GM15510 (cell line): ENCODE results near the gene WARS2.

Experiments used
- POLR2A ChIP-seq: IDR thresholded peaks from 3 replicates; pipeline ENCODE4 v1.6.1; 2011; ENCODE audit warnings: borderline replicate concordance; ENCODE audit not compliant: insufficient read length; ENCODE audit errors: extremely low read depth

WARS2 gene

GRCh38 chr1:118988186-118989005 is 152.1 kb downstream of the WARS2 start, which contains the start of gene TBX15:
Gene TBX15, minus strand, starts transcription at chr1:118988343. Its CDS starts 548 bp downstream, at chr1:118987795.
- TF ChIP-seq POLR2A: no peak

DNA sequence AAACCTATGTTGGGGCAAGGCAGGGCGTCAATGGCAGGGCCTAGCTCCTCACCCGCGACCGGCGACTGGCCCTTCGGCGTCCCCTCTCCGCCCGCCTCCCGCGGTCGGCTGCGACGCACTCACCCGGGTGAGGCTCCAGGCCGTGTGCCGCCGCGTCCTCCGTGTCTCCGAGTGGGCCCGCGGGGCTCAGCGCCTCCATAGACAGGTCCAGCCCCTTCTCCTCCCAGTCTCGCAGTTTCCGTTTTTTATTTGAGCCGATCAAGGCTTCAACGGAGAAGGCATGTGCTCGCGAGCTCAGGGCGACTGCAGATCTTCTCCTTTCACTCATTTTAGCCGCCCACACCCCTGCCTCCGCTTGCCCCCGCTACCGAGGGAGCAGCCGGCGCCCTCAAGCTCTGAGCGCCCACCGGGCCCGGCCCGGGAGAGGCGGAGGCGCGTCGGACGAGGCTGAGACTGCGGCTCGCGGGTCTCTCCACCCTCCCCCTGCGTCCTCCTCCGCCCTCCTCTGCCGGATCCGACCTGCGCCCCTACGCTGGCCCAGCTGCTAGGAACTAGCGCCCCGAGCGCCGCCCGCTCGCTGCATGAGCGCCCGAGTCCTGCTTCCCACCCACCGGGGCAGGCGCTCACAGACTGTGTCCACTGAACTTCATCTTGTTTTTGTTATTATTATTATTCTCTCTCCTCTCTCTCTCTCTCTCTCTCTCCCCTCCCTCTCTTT is 152.8 kb downstream of the WARS2 start:
- peak; percentile 15 for TF ChIP-seq POLR2A

DNA sequence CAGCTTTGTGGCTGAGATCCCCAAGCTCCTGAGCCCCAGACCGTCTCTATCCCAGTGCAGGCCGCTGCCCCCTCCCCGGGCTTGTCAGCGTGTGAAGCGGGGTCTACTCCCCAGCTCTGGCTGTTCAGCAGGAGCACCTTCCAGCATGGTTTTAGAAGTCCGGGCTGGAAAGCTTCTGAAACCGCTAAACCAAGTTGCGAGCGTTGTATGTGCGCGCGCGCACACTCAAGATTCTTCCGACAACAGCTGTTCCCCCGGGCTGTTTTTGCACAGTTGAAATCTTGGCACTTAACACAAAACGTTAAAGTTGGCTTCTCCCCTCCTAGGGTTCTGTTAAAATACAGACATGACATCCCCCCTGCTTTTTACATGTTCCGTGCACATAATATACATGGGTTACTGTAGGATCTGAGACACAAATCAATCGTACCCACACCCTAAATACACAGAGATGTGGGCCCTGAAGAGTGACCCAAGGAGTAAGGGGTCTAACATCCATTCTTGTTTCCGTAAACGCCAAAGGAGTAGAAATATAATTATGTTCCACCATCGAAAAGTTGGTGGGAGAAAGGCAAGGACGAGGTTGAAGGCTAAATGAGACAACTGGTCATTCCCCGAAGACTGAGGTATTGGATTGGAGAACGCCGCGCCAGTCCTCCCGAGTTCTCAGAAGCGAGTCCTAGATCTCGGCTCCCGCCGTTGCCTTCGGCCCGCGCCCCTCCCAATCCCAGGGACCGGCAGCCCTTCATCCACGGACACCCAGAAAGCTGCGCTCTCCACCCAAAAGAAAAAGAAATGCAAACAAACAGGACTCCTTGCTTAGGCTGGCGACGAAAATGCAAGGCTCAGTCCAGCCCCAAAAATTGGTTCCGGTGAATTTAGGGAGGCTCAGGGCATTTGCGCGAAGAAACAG is 153.6 kb downstream of the WARS2 start:
- TF ChIP-seq POLR2A: no peak

DNA sequence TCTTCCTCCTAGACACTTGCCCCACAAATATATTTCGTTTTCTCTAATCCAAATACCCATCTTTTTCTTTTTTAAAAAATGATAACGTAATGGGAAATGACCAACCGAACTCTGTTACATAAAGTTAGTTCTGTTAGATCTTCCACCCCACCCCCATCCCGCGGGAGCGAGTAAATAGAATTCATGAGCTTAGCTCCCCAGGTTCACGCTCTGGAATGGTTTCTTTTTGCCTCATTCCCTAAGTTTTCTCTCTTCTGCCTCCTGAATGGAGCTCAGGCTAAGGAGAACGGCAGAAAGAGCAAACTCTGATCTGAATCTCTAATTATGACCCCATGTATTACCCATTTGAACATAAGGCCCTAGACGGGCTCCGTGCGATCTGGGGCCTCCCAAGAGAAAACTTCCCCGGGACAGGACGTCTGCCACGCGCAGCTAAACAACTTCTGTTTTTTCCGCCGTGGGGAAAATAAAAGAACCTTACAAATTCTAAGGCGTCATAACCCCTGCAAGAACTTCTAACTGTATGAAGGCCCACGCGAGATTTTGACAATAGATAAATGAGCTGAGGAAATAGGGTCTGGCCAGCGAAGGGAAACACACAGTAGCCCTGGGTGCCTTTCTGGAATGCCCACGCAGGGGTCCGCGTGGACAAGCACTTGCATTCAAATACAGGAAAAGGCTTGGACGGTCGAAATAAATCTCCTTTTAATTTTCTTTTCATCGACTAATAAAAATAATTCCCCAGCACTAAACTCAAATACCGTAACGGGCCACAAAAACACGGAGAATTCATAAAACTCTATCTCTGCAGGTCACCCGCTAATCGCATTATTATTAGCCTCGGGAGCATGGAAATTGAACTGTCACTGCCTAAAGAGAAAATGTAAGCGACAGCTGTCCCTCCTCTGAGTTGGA is 154.6 kb downstream of the WARS2 start:
- TF ChIP-seq POLR2A: no peak

GRCh38 chr1:118984722-118985639 is 155.5 kb downstream of the WARS2 start:
- TF ChIP-seq POLR2A: no peak

- TF ChIP-seq POLR2A: no peak
Observed at GRCh38 chr1:118984086-118984721, 156.2 kb downstream of the WARS2 start.

DNA sequence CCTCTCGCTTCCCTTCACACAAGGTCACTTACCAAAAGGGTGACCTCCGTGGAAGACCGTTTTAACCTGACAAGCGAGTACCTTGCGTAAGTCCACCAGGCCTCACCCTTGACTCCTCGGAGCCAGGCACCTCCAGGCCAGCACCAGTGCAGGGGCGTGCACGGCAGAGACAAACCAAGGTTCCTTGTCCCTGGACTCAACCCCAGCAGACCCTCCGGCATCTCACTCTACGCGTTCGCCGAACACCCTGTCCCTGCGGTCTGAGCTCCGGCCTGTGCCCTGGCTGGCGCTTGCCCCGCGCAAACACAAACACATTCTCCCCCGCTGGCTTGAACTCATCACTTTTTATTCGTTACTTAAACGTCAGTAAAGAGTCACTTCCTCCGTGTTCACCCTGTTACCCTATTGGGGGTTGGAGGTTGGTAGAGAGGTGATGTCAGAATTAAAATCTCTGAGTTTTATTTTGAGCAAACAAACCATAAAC is 156.9 kb downstream of the WARS2 start:
- no peak for TF ChIP-seq POLR2A

DNA sequence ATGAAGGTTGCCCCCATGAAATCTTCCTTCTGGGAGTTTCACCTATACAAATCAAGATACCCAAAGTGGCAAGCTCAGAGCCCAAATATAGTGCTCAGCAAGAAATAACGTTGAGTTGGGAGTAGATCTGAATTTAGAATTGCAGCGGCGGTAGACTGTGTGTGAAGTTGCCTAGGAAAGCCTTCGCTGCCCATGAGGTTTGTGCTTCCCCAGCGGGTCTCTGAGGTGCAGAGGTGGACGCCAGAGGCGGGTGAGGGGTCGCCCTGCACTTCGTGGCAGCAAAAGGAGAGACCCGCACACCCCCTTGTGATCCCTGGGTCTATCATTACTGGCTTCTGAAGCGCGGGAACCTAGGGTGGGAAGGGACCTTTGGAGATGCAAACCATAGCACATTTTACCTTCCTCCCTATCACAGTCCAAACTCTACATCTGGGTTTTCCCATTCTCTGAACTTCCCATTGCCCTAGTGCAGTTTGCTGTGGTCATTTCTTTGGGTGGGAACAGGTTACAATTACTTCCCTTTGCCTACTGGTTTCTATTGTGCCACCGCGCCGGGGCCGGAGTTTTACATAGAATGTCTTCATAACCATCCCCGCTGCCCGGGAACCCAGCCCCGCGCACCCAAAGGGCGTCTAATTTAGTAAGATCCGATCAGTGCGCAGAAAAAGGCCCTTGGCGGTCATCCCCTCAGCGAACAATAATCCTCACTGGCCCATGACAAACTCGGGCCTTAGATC is 157.5 kb downstream of the WARS2 start:
- TF ChIP-seq POLR2A: no peak

DNA sequence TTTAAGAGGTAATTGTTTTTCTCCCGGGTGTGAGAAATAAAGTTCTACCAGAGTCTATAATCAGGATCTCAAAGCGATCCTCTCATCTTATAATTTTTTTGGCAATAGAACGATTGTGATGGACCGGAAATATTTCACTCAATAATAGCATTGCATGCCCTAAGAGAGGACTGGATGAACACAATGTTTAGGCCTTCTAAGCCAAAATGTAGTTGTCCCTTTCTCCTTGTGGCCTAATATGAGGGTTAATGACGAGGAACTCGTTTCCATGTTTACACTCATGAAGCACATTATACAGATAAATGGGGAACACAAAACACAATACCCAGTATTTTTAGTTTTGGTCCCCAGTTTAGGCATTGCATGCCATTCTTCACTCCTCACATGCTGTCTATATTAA is 158.2 kb downstream of the WARS2 start:
- no peak for TF ChIP-seq POLR2A

GRCh38 chr1:118981436-118981835 is 159.0 kb downstream of the WARS2 start:
- no peak for TF ChIP-seq POLR2A
